ENCODE measurements around the gene PTPRU. TPM values are rescaled to one million over a fixed set of nuclear protein-coding genes. Genes with fewer than 3 reads are reported as not detected.
"Not testable (repeated sequence)": the region's sequence is repeated elsewhere in the genome, so short reads cannot be mapped to it uniquely, and the experiment has no call there.

PTPRU gene
- total and polyA plus RNA-seq, 9 donors, result 8.0 to 14.6 (median 12.0) TPM

DNA sequence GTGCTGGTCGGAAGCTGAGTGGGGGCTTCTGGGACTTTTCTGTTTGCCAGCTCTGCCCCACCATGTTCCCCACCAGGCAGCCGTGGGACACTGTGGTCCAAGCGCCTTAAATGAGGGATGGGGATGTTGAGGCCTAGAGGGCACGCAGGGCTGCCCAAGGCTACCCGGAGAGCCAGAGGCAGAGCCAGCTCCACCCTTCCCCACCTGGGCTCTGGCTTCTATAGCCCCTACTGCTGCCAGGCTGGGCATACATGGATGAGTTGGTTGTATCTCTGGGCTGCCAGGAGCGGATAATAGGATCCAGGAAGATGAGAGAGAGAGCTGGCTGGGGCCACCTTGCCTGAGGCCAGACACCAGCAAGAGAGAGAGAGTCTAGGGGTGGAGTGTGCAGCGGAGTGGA lies 49.4 kb downstream of the PTPRU start:
- 67% methylated on average over 1 of the region's 7 CpGs for WGBS (ENCODE audit: insufficient coverage)
- DNase-seq, result no peak
- no peak overlapping the region for H3K4me3 ChIP-seq (ENCODE audit: low read length)

DNA sequence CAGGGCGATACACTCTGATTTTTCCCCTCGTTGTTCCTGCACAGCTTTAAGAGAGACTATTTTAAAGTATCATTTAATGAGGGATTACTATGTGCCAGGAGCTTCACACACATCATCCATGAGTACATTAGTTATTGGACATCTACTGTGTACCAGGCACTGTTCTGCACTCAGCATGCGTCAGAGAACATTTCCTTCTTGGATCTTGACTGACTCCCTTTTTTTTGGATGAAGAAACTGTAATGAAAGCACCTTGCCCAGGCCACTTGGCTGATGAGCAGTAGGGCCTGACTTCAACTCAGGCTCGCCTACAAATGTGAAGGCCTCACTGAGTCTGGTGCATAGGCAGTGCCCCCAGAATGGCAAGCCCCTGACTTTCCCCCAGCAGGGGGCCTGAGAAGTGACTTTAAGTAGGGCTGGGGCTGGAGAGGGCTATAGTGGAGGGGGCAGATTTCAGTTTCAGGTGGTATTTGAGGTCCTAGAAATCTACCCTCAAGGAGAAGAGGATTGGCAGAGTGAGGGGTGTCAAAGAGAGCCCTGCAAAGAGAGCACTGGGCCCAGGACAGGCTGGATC lies 50.0 kb downstream of the PTPRU start:
- H3K36me3 ChIP-seq (ENCODE audit: control insufficient read depth, insufficient read depth, low read length), result no peaks in the 10 kb centered on the region
- WGBS (ENCODE audit: insufficient coverage), result 63% methylated on average over 1 of the region's 4 CpGs
- no peaks in the 10 kb centered on the region for H3K27me3 ChIP-seq (ENCODE audit: control insufficient read depth, insufficient read depth, low read length)
- DNase-seq, result no peak
- H3K9me3 ChIP-seq (replicated peaks; ENCODE audit: control insufficient read depth, low read depth, low read length), result no peaks in the 10 kb centered on the region
- H3K4me3 ChIP-seq (ENCODE audit: low read length), result no peak overlapping the region
- peaks cover 21% of the 10 kb centered on the region for H3K4me1 ChIP-seq (ENCODE audit: control insufficient read depth, insufficient read depth, low read length)
- H3K27ac ChIP-seq (ENCODE audit: low read length), result no peak overlapping the region

More for the DNA sequence above, 49.4 kb downstream of the PTPRU start:
- no peaks in the 10 kb centered on the region for H3K9me3 ChIP-seq (replicated peaks; ENCODE audit: control insufficient read depth, low read depth, low read length)
- peaks cover 19% of the 10 kb centered on the region for H3K4me1 ChIP-seq (ENCODE audit: control insufficient read depth, insufficient read depth, low read length)
- no peaks in the 10 kb centered on the region for H3K36me3 ChIP-seq (ENCODE audit: control insufficient read depth, insufficient read depth, low read length)
- H3K27ac ChIP-seq (ENCODE audit: low read length), result no peak overlapping the region
- no peaks in the 10 kb centered on the region for H3K27me3 ChIP-seq (ENCODE audit: control insufficient read depth, insufficient read depth, low read length)

DNA sequence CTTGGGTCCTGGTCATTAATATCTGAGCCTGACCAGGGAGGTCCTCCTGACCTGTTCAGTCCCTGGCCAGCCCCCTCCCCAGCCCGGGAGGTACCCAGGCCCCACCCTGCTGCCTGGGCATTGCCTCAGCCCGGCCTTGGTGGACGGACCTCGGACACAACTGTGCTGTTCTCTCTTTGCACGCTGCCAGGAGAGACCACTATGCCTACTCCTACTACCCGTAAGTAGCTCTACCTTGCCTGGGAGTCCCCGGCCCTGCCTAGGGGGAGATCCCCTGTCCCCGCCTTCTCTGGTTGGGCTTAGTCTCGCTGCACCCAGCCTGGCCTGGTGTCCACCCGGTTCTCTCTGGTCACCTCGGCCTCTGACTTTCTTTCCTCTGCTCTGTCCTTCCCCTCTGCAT lies 53.2 kb downstream of the PTPRU start:
- WGBS (ENCODE audit: insufficient coverage), result 88% methylated on average over 11 of the region's 11 CpGs
- H3K27me3 ChIP-seq (ENCODE audit: control insufficient read depth, insufficient read depth, low read length), result no peaks in the 10 kb centered on the region
- H3K27ac ChIP-seq (ENCODE audit: low read length), result no peak overlapping the region
- H3K9me3 ChIP-seq (replicated peaks; ENCODE audit: control insufficient read depth, low read depth, low read length), result no peaks in the 10 kb centered on the region
- H3K4me3 ChIP-seq (ENCODE audit: low read length), result no peak overlapping the region
- H3K36me3 ChIP-seq (ENCODE audit: control insufficient read depth, insufficient read depth, low read length), result peaks cover 4% of the 10 kb centered on the region
- H3K4me1 ChIP-seq (ENCODE audit: control insufficient read depth, insufficient read depth, low read length), result peaks cover 9% of the 10 kb centered on the region
- no peak for DNase-seq

DNA sequence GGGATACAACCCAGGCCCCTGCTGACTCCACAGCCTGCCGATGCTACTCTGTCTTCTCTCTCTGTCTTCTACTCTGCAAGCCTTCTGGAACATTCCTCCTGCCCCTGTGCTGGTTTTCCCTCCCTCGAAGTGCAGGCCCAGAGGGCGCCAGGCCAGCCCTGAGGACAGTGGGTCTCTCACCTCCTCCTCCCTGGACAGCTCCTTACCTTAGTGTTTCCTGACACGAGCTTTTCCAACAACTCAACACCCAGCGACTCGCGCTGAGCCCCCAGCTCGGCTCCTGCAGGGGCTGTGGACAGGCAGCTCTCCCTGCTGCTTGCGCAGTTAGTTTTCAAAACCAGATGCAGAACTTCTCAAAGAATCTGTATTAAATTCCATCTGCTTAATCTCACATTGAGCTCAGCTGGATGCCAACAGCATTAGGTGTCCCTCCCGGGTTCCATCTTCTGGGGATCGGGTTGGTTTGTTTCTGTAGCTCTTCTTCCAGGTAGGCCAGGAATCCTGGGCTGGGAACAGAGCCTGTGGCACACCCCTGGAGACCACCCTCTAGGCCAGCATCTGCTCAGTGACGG lies 54.2 kb downstream of the PTPRU start:
- 58% methylated on average over 9 of the region's 12 CpGs for WGBS (ENCODE audit: insufficient coverage)
- H3K27me3 ChIP-seq (ENCODE audit: control insufficient read depth, insufficient read depth, low read length), result no peaks in the 10 kb centered on the region

DNA sequence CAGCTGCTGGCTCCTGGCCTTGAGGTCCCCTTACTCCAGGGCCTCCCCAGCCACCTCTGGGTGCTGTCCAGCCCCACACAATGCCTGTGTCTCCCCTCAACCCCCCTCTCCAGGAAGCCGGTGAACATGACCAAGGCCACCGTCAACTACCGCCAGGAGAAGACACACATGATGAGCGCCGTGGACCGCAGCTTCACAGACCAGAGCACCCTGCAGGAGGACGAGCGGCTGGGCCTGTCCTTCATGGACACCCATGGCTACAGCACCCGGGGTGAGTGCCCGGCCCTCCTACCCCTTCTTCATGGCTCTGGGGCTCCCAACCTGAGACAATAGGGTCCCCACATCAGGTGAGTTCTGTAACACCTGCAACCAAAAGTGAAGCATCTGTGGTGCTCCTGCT lies 55.4 kb downstream of the PTPRU start:
- Histone ChIP-seq H3K27ac (ENCODE audit: low read length) (no peak overlapping the region), H3K27me3 (ENCODE audit: control insufficient read depth, insufficient read depth, low read length) (no peaks in the 10 kb centered on the region), H3K36me3 (ENCODE audit: control insufficient read depth, insufficient read depth, low read length) (peaks cover 4% of the 10 kb centered on the region), H3K9me3 (replicated peaks; ENCODE audit: control insufficient read depth, low read depth, low read length) (no peaks in the 10 kb centered on the region), H3K4me1 (ENCODE audit: control insufficient read depth, insufficient read depth, low read length) (peaks cover 9% of the 10 kb centered on the region), H3K4me3 (ENCODE audit: low read length) (no peak overlapping the region)
- no peak for DNase-seq
- WGBS (ENCODE audit: insufficient coverage), result 82% methylated on average over 6 of the region's 10 CpGs

More for the DNA sequence above, 54.2 kb downstream of the PTPRU start:
- peaks cover 9% of the 10 kb centered on the region for H3K4me1 ChIP-seq (ENCODE audit: control insufficient read depth, insufficient read depth, low read length)
- H3K4me3 ChIP-seq (ENCODE audit: low read length), result no peak overlapping the region
- no peak overlapping the region for H3K27ac ChIP-seq (ENCODE audit: low read length)
- no peaks in the 10 kb centered on the region for H3K9me3 ChIP-seq (replicated peaks; ENCODE audit: control insufficient read depth, low read depth, low read length)
- no peak for DNase-seq
- peaks cover 4% of the 10 kb centered on the region for H3K36me3 ChIP-seq (ENCODE audit: control insufficient read depth, insufficient read depth, low read length)

DNA sequence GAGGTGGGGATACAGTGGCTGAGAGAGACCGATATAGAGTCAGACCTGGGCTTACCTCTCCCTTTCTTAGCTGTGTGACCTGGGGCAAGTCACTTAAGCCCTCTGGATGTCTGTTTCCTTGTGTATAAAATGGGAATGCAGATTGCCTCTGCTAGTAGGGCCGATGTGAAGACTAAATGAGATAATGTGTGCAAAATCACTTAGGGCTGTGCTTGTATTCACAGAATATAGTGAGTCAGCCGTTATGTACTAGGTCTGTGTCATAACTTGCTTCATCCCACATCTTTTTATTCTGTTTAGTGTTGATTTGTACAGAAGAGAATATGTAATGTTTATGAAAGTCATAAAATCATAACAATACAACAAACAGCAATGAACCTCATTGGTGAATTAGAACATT lies 56.0 kb downstream of the PTPRU start:
- DNase-seq, result no peak
- H3K27ac ChIP-seq (ENCODE audit: low read length), result no peak overlapping the region

DNA sequence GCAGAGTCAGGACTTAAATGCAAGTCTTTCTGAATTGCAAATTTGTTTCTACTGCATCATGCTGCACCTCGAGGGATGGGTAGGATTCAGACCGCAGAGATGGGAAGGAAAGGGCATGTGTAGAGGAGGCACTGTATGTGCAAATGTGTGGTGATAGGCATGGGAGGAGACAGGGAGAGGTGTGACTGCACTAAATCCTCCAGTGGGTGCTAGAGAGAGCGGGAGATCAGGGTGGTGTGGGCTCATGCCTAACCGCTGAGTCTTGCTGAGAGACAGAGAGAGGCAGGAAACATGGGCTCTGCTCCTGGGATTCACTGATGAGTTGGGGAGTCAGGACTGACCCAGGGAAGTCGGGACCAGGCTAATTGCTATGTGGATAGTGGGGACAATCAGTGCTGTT lies 61.1 kb downstream of the PTPRU start:
- no peaks in the 10 kb centered on the region for H3K9me3 ChIP-seq (replicated peaks; ENCODE audit: control insufficient read depth, low read depth, low read length)
- WGBS (ENCODE audit: insufficient coverage), result 74% methylated on average over 5 of the region's 5 CpGs
- H3K27me3 ChIP-seq (ENCODE audit: control insufficient read depth, insufficient read depth, low read length), result no peaks in the 10 kb centered on the region
- DNase-seq, result no peak
- H3K4me3 ChIP-seq (ENCODE audit: low read length), result no peak overlapping the region
- H3K27ac ChIP-seq (ENCODE audit: low read length), result no peak overlapping the region
- no peaks in the 10 kb centered on the region for H3K4me1 ChIP-seq (ENCODE audit: control insufficient read depth, insufficient read depth, low read length)
- H3K36me3 ChIP-seq (ENCODE audit: control insufficient read depth, insufficient read depth, low read length), result peaks cover 4% of the 10 kb centered on the region

More for the DNA sequence above, 56.0 kb downstream of the PTPRU start:
- peaks cover 5% of the 10 kb centered on the region for H3K36me3 ChIP-seq (ENCODE audit: control insufficient read depth, insufficient read depth, low read length)
- no peak overlapping the region for H3K4me3 ChIP-seq (ENCODE audit: low read length)
- no peaks in the 10 kb centered on the region for H3K9me3 ChIP-seq (replicated peaks; ENCODE audit: control insufficient read depth, low read depth, low read length)
- H3K27me3 ChIP-seq (ENCODE audit: control insufficient read depth, insufficient read depth, low read length), result no peaks in the 10 kb centered on the region
- WGBS (ENCODE audit: insufficient coverage), result 100% methylated on average over 1 of the region's 3 CpGs
- H3K4me1 ChIP-seq (ENCODE audit: control insufficient read depth, insufficient read depth, low read length), result peaks cover 3% of the 10 kb centered on the region

DNA sequence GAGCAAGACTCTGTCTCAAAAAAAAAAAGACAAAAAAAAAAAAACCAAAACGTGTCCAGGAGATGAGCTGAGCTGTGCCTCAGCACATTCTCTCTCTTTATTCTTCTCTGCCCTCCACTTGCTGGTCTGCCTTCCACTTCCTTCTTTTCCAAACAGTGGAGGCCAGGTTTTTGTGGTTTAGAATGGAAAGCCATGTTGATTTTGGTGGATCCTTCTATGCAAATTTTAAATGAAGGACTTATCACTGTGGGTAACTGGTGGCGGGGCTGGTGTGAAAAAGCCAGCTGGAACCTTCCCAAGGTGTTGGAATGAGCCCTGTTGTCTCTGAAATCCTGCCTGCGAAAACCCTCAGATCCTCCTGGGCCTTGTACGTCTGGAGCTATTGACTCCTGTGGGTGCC lies 61.9 kb downstream of the PTPRU start:
- H3K27ac ChIP-seq (ENCODE audit: low read length), result no peak overlapping the region
- no peaks in the 10 kb centered on the region for H3K27me3 ChIP-seq (ENCODE audit: control insufficient read depth, insufficient read depth, low read length)
- WGBS (ENCODE audit: insufficient coverage), result 63% methylated on average over 3 of the region's 4 CpGs
- DNase-seq, result no peak
- H3K9me3 ChIP-seq (replicated peaks; ENCODE audit: control insufficient read depth, low read depth, low read length), result no peaks in the 10 kb centered on the region
- H3K4me3 ChIP-seq (ENCODE audit: low read length), result no peak overlapping the region
- peaks cover 4% of the 10 kb centered on the region for H3K36me3 ChIP-seq (ENCODE audit: control insufficient read depth, insufficient read depth, low read length)
- H3K4me1 ChIP-seq (ENCODE audit: control insufficient read depth, insufficient read depth, low read length), result no peaks in the 10 kb centered on the region

DNA sequence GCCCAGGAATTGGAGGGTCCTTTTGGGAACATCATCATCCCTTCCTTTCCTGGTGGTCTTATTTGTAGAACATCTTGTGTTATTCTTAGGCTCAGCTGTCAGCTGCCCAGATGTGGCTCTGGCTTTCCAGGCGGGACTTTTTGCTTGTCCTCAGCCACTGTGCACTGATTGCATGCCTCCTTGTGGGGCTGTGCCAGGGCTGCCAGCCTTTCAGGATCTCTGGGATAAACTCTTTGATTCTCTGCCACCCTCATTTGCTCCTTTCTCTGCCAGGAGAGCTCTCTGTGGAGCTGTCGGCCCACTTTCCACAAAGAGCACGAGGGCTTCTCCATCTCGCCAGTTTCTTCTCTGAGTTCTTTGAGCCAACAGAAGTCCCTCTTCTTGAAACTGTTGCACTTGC lies 63.1 kb downstream of the PTPRU start:
- Histone ChIP-seq H3K27me3 (ENCODE audit: control insufficient read depth, insufficient read depth, low read length) (no peaks in the 10 kb centered on the region), H3K4me1 (ENCODE audit: control insufficient read depth, insufficient read depth, low read length) (no peaks in the 10 kb centered on the region), H3K4me3 (ENCODE audit: low read length) (no peak overlapping the region), H3K9me3 (replicated peaks; ENCODE audit: control insufficient read depth, low read depth, low read length) (no peaks in the 10 kb centered on the region), H3K27ac (ENCODE audit: low read length) (no peak overlapping the region), H3K36me3 (ENCODE audit: control insufficient read depth, insufficient read depth, low read length) (peaks cover 6% of the 10 kb centered on the region)
- WGBS (ENCODE audit: insufficient coverage), result 81% methylated on average over 4 of the region's 4 CpGs
- DNase-seq, result no peak

DNA sequence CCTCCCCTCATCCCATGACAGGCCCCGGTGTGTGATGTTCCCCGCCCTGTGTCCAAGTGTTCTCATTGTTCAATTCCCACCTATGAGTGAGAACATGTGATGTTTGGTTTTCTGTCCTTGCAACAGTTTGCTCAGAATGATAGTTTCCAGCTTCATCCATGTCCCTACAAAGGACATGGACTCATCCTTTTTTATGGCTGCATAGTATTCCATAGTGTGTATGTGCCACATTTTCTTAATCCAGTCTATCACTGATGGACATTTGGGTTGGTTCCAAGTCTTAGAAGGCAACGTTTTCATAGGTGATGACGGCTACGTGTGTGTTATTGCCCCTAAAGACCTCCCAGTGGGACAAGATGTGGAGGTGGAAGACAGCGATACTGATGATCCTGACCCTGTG lies 65.4 kb downstream of the PTPRU start:
- not testable (repeated sequence) for H3K9me3 ChIP-seq (replicated peaks; ENCODE audit: control insufficient read depth, low read depth, low read length); H3K4me3 ChIP-seq (ENCODE audit: low read length); H3K36me3 ChIP-seq (ENCODE audit: control insufficient read depth, insufficient read depth, low read length); H3K27me3 ChIP-seq (ENCODE audit: control insufficient read depth, insufficient read depth, low read length); DNase-seq; H3K27ac ChIP-seq (ENCODE audit: low read length); H3K4me1 ChIP-seq (ENCODE audit: control insufficient read depth, insufficient read depth, low read length)
- WGBS (ENCODE audit: insufficient coverage), result 80% methylated on average over 4 of the region's 6 CpGs
